Activated gamma-delta T cell treated with Interleukin-2 at 50 U/mL for 16 hours (primary cell): Measurements from ENCODE around the gene DTYMK.
"Not testable (repeated sequence)": the region's sequence is repeated elsewhere in the genome, so short reads cannot be mapped to it uniquely, and the experiment has no call there.

ENCODE experiments used
- DNase-seq: peaks from one replicate; pipeline ENCODE4 v3.0.0-alpha.2; 2020

The DTYMK gene

DNA sequence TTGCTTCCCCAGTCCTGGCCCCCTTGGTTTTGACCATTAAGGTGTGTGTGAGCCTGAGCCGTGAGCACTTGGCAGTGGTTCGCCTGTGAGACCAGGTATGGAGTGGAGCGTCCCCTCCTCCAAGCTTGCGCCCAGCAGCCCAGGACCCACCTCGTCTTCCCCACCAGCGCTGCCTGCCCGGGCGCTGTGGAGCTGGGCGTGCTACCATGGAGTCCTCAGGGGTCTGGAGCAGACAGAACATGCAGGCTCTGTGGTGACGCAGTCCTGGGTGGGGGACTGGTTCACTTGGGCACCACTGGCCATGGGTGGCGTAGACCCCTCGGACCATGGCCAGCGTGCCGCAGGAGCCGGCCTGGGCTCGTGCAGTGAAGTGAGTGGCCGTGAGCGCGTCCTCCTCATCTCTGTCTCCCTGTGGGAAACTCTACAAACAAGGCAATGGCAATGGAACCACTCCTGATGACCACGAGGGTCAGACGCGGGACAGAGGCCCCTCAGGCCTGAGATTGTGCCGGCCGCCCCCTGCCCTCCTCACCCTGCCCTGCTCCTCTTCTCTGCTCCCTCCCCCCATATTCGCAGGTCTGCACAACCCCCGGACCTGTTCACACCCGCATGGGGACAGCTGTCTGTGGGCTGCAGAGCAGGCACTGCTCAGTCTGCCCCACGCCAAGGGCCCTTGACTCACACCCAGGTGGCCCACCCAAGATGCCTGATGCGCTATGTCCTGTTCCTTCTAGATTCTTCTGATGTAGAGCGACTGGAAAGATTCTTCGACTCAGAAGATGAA, 15.0 kb downstream of the DTYMK start:
- DNase-seq = no peak

DNA sequence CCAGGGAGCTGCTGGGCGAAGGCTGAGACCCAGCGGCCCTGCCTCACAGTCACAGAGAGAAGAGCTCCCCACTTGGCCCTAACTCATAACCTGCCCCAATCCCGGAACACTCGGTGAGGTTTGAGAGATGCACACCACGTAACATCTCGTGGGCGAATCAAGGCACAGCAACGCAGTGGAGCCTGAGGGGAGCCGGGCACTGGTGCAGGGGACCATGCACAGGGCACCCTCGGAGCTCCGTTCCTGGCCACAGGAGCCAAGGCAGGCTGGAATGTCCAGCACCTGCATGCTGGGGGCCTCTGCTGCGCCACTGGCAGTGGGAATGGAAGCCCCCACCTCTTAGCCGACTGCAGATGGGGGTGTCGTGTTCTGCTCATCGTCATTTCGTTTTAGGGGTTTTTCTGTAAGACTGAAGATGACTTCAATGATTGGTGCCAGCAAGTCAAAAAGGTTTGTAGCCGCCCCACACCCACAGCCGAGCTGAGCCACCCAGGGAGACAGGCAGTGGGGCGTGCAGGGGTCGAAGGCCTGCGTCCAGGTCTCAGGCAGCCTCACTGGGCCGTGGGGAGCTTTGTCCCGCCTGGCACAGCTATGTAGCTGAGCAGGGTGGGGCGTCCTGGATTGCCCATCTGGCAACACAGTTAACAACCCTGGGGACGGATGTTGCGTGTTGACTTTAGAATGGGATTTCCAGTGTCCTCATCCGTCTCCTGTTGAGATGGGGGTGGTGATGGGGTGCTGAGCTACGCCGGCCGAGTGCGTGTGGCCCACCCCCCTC, 16.1 kb downstream of the DTYMK start:
- DNase-seq = no peak

DNA sequence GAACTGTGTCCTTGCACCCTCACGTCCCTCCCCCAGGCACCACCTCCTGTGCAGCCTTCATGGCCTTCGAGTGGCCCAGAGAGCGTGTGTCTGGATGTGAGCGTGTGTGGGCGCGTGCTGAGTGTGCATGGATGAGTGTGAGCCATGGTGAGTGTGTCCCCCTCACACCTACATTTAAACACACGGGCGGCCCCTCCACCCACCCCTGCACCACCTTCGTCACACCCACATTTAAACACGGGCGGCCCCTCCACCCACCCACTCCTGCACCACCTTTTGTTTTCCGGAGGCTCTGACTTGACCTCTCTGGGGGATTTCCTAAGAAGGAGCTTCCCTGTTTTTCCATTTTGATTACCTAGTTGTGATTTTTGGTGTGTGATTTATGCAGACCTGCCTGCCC, 17.8 kb downstream of the DTYMK start:
- no peak for DNase-seq

DNA sequence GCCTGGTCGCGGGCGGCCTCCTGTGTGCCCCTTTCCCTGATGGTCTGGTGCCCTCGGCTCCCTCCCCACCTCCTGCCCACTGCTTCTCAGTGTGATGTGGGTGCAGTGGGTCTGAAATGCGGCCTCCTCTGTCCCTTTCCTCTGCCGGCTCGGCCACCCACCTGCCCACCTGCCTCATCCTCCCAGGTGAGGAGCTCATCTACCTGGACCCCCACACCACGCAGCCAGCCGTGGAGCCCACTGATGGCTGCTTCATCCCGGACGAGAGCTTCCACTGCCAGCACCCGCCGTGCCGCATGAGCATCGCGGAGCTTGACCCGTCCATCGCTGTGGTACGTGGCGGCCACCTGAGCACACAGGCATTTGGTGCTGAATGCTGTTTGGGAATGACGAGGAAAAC, 18.3 kb downstream of the DTYMK start:
- no peak for DNase-seq

DNA sequence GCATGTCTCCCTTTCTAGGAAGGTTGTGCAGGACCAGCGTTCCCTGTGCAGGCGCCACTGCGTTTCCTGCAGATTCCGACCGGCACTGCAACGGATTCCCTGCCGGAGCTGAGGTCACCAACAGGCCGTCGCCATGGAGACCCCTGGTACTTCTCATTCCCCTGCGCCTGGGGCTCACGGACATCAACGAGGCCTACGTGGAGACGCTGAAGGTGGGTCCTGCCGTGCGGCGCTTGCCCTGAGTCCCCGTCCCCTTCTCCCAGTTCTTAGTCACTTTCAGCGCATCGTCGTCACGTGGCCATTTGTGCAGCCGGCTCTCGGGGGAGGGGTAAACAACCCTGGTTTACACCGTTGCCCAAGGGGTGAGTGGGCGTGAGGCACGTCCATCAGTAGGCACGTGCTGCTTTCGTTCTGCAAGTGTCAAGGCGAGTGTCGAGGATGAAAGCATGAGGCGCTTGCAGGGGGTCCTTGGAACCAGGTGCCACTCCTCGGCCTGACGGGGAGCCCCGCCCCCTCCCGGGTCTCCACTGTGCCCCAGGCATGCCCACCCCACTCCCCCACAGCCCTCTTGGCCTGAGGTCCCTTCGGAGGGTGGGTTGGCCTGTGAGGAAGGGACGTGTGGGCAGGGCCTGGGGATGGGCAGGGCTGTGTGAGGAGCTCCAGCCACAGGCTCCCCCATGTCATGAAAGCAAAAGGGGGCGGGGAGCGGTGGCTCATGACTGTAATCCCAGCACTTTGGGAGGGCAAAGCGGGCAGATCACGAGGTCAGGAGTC, 19.8 kb downstream of the DTYMK start:
- DNase-seq = no peak

DNA sequence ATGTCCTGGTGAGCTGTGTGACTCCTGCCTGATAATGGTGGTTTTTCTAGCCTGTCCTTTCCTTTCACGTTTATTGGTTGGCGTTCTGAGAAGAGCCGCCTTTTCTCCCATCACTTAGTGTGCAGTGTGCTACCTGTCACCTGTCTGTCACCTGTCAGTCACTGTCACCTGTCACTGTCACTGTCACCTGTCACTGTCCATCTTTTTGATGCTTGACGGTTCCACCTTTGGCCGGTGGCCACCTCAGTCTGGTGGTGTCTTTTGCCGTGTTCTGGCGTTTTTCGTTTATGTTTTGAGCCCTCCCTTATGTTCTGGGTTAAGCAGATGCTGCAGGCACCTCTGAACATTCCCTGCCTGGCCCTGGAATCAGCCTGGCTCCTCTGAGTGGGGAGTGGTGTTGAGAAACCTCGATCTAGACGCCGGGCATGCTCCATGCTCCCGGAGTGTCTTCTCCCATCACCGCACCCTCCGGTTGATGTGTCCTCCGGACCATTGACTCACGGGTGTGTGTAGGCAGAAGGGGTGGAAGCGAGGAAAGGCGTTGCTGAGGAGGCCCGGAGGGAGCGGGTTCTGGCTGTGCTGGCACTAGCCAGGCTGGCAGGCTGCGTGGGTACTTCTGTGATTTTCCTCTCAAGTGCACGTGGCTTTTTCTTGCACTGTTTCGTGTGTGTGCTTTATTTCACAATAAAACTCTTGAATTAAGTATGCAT, 20.7 kb downstream of the DTYMK start:
- DNase-seq = no peak

DNA sequence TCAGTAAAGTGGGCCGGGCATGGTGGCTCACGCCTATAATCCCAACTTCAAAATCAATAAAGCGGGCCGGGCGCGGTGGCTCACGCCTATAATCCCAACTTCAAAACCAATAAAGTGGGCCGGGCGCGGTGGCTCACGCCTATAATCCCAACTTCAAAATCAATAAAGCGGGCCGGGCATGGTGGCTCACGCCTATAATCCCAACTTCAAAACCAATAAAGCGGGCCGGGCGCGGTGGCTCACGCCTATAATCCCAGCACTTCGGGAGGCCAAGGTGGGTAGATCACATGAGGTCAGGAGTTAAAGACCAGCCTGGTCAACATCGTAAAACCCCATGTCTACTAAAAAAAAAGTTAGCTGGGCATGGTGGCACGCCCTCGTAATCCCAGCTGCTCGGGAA, 23.9 kb downstream of the DTYMK start:
- not testable (repeated sequence) for DNase-seq

DNA sequence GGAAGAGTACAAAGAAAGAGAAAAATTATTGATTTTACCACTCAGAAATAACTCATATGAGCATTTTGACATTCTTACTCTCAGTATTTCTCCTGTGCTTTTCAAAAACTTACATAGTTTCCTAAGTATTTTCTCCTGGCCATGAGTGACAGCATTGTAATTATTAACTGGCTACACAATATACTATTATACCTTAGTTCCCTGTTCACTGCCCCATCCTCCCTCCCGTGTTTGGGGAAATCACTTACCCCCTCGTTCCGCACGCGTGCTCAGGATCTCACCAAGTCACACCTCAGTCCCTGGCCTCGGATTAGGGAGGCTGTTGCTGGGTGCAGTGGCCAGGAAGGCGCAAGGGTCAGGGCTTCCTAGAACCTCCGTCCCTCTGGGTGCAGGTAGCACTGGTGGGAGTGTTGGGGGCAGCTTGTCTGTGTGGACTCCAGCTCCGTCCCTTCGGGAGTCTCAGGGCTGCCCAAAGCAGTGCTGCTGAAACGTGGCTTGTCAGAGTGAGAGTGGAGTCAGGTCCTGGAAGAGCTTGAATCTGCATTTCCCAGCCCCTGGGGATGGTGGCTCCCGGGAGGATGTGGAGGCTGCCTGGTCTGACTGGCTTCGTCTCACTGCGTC, 25.9 kb downstream of the DTYMK start:
- DNase-seq = no peak

DNA sequence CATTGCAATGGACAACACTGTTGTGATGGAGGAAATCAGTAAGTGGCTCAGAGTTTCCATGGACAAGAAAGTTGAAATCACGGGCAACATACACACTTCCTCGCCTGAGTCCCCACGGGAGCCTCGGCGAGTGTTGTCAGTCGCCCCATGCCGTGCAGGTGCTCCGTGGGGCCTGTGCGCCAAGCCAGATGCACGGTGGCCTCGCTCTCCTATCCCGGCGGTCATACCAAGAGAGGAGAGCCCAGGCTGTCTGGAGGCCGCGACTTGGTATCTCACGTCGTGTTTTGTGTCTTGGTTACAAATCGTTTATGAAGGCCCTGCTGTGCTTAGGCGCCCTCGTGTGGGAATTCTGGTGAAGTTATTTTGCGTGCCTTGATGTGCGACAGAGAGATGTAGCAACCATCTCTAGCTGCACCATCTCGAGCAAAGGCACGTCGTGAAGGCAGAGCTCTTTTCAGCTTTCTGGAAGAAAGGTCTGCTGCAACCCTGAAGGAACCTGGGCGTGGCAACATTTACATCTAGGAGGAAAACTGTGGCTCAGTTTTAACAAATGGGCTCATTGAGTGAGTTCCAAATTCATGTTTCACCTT, 27.4 kb downstream of the DTYMK start:
- no peak for DNase-seq

DNA sequence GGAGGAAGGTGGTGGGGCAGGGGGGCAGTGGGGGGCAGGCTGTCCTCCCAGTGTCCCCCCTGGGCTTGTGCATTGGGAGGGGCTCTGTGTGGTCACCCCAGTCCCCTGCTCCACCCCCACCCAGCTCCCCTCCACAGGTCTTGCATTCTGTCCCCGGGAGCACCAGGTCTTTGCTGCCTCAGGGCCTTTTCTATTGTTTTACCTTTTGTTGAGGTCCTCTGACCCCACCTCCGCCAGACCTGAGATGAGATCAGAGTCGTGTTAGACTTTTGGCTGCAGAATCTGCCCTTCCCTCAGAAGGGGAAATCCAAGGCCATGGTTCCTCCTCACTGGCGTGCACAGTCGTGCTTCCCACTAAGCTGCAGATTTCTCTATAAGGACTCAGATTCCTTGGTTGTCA, 28.3 kb downstream of the DTYMK start:
- DNase-seq = no peak

DNA sequence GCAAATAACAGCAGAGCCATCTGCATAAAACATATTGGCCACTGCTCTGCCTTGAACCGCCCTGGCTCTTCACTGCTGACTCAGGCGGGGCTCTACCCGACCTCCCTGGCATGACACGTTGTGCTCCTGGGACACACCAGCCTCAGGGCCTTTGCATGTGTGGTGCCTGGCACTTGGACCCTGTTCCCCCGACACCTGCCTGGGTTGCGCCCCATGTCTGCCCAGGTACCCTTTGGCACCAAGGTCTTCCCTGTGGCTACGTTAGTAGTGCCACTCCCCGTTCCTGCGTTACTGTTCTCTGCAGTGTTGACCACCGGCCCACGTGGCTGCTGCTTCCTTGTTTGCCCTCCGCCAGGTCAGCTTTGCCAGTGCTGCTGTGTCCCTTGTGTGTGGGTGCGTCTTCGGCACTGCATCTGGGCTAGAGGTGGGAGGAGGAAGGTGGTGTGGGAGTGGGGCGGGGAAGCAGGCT, 28.8 kb downstream of the DTYMK start:
- no peak for DNase-seq

DNA sequence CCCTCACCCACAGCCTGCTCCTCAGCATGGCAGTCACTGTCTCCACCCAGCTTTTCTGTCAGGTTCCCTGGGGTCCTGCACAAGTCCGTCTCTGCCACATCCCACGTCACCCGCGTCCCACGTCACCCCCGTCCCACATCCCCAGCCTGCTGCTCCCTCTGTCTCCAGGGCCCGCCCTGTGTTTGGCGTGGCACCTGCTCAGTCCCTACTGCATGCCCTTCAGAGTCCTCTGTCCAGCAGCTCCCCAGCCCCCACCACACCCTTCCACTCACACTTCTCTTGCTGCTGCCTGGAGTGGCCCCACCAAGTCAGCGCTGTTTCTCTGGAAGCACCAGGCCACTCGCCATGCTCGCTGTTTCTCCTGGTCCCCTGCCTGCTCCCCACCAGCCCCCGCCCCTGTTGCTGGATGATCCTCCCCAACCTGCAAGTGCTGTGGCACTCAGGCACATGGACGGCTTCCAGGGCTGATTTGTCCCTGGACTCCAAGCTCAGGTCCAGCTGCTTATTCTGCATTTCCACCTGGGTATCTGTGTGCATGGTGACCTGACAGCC, 30.3 kb downstream of the DTYMK start:
- DNase-seq = no peak

DNA sequence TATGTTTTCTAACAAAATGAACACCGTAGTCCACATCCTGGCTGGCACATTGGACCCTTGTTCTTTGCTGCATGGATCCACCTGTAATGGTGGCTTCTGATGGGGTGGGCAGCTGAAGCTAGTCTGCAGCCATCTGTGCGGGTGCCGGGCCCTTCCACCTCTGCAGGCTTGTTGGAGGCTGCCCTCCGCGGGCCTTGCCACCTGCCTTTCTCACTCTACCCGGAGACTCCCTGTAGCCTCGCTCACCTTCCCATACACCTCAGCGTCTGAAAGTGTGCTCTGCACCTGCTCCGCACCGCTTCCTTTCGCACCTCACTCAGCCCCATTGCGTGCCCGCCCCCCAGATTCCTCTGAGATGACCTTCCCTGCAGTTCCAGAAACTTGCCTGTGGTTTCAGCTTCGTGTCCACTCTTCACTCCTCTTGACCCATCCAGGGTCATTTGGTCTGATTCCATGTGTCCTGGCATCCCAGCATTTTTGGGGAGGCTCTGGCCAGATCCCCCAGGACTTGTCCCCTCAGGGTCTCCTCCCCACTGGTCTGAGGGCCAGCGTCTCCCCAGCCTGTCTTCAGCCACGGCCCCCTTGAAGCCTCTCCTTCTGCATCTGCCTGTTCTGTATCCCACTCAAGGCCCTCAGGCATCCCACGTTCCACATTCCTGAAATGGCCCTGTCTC, 31.0 kb downstream of the DTYMK start:
- no peak for DNase-seq

DNA sequence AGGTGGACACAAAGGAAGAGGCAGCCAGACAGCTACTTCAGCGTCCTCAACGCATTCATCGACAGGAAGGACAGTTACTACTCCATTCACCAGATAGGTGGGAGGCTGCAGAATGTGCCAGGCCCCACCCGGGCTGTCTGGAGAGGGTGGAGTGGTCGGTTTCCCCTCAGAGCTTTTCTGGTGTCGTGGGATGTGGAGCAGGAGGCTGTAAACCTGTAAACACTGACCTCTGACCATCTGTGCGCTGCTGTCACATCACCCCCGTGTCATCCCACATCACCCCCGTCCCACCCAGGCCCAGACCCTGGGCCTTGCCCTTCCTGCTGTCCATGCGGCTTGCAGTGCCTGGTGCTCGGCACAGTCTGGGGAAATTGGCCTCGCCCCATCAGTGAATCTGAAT, 32.1 kb downstream of the DTYMK start:
- DNase-seq = no peak

DNA sequence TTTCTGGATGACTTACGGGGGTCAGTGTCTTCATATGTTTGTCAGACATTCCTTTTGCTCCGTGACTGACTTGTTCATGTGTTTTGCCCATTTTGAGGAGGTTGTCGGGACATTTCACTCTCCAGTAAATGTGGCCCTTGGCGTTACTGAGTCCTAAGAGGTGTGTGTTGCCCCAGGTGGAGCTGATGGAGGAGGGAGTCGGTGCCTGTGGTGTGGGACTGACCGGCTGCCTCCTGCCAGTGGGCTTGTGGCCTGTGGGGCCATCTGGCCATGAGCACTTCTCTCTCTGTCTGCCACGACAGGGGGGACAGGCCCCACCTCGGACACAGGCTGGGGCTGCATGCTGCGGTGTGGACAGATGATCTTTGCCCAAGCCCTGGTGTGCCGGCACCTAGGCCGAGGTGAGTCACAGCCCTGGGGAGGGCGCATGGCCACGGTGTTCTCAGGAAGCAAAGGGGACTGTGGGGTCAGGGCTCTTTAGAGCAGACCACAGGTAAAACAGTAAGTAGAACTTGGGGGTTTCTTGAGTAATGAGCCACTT, 33.3 kb downstream of the DTYMK start:
- no peak for DNase-seq

DNA sequence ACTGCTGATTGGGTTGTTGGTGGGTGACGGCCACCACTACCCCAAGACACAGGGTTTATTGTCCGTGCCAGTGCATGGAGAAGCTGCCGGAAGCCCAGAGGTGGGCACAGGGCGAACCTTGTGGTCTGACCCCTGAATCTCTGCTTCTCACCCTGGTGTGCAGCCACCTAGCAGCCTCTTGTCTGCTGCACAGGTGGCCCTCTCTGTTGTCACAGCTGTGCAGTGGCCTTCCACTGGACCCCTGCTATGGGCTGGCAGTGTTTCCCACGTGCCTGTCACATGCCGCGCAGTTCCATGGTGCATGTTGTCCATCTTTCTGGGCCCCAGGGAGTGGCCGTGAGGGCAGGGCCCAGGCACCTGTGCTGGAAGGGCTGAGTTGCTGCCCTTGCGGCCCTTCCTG, 33.9 kb downstream of the DTYMK start:
- no peak for DNase-seq

DNA sequence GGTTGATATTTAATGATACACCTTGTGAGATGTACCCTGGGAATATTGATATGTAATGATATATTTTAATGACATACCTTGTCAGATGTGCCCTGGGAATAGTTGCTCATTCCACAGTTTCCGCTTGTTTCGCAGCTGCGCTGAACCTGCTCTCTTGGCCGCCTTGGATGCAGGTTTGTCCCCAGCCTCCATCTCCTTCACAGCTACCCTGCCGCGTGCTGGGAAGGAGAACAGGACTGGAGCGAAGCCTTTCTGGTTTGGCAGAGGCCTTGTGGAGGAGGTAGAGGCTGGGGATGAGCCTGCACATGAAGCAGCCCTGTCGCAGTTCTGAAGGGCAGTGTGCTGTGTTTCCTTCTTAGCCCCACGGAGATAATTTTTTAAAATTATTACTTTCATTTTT, 34.5 kb downstream of the DTYMK start:
- no peak for DNase-seq

DNA sequence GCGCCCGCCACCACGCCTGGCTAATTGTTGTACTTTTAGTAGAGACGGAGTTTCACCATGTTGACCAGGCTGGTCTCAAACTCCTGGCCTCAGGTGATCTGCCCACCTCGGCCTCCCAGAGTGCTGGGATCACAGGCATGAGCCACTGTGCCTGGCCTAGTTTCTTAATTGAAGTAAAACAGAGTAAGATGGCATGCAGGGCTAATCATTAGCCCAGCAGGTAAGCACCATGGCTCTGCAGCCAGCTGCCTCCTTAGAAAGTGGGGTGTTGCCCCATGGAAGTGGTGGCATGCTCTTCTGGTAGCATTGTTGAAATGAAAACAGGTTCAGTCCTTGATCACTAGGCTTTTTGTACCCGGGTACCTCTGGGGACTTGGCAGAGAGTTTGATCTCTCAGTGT, 36.7 kb downstream of the DTYMK start:
- no peak for DNase-seq

DNA sequence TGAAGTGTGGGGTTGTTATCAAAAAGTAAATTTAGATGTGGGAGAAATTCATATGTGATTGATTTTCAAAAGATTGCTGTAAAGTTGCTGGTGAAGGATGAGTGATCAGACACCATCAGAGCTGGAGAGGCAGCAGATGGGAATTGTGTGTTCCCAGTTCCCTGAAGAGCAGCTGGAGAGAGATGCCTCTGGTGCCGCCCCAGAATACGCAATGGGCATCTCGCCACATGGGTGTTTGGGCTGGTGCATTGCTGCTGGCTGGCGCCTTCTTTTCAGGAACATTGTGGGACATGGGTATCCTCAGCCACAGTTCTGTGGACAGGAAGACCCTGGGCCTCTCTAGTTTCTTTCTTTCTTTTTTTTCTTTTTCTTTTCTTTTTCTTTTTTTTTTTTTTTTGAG, 37.2 kb downstream of the DTYMK start:
- DNase-seq = no peak

DNA sequence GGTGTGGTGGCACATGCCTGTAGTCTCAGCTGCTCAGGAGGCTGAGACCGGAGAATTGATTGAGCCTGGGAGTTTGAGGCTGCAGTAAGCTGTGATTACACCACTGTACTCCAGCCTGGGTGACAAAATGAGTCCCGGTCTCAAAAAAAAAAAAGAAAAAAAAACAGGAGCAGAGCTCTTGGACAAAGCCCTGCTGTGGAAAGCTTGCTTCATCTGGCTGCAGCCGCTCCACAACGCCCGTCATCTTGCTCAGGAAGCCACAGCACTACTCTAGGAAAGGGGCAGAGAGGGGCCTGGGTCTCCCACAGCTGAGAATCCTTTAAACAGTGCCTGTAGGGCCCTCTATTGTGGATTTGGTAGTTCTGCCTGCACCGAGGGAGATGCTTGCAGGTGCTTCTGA, 38.2 kb downstream of the DTYMK start:
- no peak for DNase-seq
